HG03457 (cell line): ENCODE results near the gene CDIP1.

Source experiments
- ATAC-seq: cut with Tn5 transposase; IDR thresholded peaks from one replicate; pipeline ENCODE4 v1.9.1; 2021; ENCODE audit warnings: moderate number of reproducible peaks; ENCODE audit not compliant: unreplicated experiment

The CDIP1 gene

GRCh38 chr16:4494746-4495490 is 43.7 kb downstream of the CDIP1 start:
- no peak for ATAC-seq

- no peak for ATAC-seq
Measured at GRCh38 chr16:4491898-4492297, 46.7 kb downstream of the CDIP1 start.

DNA sequence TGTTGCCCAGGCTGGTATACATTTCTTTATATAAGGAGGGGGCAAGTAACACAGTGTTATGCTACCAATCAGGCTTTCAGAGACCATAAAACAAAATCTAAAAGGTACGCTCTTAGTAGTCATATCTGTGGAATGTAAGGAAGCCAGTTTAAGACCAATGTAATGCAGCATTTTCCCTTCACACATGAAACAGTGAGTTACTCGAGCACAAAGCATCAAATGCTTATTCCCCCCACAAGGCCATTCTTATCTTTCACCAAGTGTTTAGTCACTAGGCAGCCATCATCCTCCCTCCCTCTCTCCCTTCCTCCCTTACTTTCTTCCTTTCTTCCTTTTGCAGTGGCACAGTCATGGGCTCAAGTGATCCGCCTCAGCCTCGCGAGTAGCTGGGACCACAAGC is 49.5 kb downstream of the CDIP1 start:
- no peak for ATAC-seq

DNA sequence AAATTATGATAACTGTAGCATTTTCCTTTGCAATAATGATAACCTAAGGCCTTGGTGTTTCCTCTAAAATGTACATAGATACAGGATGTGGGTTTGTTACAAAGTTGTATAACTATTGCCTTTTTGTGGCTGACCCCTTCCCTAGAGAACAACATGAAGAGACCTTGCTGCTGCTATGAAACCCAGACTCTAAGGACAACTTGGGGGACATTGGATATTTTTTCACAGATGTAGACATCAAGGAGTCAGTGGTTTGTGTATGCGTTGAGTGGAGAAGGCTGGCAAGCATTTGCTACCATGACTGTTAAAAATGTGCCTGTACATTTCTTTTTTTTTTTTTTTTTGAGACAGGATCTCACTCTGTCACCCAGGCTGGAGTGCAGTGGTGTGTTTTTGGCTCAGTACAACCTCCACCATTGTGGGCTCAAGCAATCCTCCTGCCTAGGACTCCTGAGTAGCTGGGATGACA is 50.0 kb downstream of the CDIP1 start:
- no peak for ATAC-seq

GRCh38 chr16:4487955-4488498 is 50.5 kb downstream of the CDIP1 start:
- ATAC-seq = no peak

DNA sequence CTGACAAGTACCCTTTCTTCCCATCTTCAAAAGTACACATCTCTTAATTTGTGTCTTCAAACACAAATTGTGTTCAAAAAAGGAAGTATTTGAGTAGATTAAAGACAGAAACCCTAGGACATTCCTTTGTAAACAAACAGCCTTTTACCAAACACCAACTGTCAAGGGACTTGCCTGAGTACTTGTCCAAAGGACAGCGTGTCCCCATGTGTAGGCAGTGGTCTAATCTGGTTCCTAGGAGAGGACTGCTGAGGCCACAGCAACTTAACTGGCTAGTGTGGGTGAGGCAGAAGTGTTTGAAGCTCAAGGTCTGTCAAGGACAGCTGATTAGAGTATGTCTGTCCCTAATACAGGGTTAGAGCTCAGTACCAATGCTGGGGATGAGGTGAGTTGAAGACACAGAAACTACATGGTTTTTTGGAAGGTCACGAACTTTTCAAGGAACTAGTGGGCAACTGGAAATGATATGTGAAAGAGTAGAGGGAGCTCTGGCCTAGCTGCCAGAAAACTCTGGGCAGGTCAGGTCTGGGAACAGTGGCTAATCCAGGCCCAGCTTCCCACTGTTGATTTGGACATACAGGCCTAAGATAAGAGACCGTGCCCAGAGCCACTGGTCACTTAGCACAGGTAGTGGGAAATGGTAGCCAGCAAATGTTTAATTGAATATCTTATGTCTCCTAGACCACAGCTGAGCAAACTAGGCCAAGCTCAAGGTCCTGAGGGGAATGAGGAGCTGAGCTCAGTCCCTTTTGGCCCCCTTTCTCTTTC is 52.3 kb downstream of the CDIP1 start:
- no peak for ATAC-seq

DNA sequence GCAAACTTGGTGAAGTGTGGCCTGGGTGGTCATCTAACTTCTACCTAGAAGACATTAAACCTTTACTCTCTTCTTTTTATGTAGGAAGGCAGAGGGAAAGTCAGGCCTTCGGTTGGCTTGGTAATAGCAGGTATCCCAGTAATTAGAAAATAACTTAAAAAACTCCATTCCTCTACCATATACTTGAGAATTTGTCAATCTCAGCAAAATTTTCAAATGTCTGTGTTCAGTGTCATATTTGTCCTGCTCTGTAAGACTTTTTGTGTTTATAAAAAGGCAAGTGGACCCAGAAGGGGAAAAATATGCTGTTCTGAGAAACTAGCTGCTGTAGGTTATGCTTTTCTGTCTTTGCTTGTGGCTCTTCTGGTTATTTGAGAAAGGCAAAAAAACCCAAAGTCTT is 56.6 kb downstream of the CDIP1 start:
- ATAC-seq = no peak

DNA sequence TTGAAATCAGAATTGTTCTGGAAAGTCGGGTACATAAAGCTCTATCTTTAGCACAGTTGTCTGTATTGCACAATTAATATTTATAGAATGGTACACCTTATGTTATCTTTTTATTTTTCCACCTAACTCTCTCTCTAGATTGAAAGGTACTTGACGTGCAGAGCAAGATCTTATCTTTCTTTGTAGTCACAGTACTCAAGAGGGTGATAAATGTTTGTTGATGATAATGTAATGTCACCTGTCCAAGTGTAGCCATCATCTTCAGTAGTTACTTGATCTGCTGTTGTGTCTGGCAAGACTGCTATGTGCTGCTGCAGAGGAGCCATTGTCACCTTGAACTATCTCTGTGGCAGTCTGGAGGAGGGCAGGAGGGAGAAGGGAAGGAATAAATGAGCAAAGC is 57.0 kb downstream of the CDIP1 start:
- ATAC-seq = no peak

DNA sequence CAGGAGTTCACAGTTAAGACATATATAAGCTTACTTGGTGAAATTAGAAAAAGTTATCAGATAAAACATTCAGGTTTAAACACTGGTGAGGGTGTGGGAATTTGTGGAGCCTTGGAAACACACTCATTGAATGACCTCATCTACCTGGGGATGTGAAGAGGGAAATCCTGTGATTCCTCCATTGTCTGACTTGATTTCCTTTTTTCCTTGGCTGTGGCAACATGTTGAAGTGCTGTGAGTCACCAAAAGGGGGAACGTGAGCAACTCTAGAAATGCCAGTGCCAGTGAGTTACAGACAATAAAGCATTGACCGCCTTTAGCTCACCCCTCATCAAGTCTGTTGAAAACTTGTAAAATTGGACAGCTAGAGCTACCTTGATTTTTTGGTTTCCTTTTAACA is 60.6 kb downstream of the CDIP1 start:
- no peak for ATAC-seq

DNA sequence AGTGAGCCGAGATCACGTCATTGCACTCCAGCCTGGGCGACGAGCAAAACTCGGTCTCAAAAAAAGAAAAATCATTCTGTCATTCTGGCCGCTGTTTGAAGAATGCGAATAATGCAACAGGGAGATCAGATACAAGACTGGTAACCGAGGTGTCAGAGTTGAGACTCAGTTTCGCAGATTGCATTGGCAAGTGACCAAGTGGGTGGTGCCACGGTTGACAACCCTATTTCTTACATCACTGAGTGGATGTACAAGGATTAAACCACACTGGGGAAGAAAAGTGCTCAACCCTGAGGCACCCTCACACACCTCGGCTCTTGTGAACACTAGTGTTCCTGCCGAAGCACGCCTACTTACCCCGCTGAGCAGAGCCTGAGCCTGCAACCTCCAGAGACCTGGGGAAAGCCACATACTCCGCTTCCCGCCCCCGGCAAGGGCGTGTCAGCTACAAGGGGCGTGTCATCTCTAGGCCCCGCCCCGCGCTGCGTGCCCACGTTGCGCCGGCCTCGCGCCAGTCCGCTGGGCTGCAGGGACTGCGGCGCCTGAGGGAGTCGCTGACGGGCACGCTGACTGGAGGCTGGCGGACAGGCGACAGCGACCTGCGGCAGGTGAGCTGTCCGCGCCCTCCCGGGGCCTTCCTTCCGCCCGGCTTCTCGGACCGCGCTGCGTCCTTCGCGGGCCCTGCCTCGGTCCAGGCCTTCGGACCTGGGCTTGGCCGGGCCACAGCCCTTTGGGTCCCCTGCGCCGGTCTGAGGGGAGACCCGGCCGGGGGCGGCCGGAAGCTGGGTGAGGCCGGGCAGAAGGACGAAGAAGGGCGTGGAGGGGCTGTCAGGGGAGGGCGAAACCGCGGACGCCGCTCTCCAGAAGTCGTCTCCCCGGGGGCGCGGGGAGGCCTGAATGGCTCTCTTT is 62.4 kb downstream of the CDIP1 start, which contains the start of gene HMOX2:
HMOX2 (plus strand) TSS at position 519 of the 909 bp plus-strand sequence. CDS start 29,127 bp downstream, outside the sequence.
- ATAC-seq = peak; percentile 77

GRCh38 chr16:4474192-4474961 is 64.2 kb downstream of the CDIP1 start, which contains the start of gene NMRAL1:
TSS of gene NMRAL1 (minus strand) at chr16:4474625. CDS start at chr16:4474132, 493 bp downstream.
- no peak for ATAC-seq

DNA sequence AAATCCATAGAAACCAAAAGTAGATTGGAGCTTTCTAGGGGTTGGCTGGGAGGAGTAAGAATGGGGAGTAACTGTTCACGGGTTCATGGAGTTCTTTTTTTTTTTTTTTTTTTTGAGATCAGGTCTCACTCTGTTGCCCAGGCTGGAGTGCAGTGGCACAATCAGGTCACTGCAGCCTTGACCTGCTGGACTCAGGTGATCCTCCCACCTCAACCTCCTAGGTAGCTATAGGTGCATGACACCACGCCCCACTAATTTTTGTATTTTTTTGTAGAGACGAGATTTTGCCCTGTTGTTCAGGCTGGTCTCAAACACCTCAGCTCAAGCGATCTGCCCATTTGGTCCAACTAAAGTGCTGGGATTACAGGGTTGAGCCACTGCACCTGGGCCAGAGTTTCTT is 65.7 kb downstream of the CDIP1 start:
- ATAC-seq = no peak

GRCh38 chr16:4471869-4472268 is 66.7 kb downstream of the CDIP1 start:
- ATAC-seq = no peak

- ATAC-seq = no peak
Measured at GRCh38 chr16:4468972-4469371, 69.6 kb downstream of the CDIP1 start.

DNA sequence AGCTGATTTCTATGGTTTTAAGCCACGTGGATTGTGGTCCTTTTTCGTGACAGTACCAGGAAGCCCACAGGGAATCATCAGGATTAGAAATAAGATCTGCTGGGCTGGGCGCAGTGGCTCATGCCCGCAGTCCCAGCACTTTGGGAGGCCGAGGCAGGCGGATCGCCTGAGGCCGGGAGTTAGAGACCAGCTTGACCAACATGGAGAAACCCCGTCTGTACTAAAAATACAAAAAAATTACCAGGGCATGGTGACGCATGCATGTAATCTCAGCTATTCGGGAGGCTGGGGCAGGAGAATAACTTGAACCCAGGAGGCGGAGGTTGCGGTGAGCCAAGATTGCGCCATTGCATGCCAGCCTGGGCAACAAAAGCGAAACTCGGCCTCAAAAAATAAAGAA is 70.7 kb downstream of the CDIP1 start:
- no peak for ATAC-seq

DNA sequence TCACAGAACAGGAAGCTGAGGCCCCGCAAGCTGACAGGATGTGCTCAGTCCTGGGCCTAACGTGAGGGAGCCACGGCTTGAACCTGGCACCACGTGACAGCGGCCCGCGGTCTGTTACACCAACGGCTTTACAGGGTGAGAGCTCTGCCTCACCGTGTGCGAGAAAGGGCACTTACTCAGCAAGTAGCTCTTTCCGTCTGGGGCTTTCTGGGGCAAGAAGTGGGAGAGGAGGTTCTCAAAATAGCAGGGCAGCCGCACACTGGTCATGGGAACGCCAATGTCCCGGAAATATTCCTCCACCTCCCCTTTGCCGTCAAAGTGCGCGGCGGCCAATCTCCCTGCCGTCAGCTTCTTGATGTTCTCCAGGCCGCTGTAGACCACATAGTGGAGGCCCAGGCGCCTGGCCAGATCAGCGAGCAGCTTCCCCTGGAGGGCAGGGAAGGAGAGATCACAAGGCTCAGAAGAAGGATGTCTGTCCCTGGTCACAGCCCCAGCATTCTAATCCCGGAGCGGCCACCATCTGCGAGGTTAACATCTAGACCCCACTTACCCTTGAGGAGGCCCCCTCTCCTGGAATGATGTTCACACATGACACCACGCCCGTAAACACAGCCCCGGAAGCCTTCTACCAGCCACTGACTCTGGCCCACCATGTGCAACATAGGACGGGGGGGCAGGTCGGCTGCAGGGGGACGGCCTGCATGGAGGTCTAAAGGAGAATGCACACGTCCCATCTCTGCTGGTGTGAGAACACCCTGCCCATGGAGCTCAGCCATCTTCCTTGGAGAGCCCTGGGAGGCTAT is 72.4 kb downstream of the CDIP1 start:
- ATAC-seq = no peak

DNA sequence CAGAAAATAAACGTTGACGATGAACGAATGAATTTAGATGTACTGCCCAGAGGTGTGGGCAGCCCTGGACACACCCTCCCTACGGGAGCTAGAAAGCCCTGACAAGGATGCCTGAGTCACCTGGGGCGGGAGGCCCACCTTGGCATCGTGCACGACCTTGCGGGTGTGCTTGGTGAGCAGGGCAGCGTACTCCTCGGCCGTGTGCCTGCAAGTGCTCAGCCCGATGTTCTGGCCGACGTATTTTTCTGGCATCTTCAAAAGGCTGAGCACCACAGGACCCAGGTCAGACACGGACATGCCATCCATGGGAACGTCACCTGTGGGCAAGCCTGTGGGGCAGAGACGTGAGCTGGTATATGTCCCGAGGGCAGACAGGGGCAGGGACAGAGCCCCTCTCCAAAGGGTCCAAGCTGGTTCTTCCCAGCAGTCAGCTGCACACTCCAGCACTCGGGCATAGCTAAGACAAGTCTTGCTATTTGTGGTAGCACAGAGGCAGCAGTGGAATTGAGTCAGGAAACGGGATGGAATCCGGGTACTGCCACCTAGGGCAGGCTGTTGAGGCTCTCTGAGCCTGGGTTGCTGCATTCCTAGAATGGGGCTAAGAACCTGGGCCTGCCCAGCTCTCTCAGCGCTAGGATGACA is 74.9 kb downstream of the CDIP1 start:
- ATAC-seq = no peak

DNA sequence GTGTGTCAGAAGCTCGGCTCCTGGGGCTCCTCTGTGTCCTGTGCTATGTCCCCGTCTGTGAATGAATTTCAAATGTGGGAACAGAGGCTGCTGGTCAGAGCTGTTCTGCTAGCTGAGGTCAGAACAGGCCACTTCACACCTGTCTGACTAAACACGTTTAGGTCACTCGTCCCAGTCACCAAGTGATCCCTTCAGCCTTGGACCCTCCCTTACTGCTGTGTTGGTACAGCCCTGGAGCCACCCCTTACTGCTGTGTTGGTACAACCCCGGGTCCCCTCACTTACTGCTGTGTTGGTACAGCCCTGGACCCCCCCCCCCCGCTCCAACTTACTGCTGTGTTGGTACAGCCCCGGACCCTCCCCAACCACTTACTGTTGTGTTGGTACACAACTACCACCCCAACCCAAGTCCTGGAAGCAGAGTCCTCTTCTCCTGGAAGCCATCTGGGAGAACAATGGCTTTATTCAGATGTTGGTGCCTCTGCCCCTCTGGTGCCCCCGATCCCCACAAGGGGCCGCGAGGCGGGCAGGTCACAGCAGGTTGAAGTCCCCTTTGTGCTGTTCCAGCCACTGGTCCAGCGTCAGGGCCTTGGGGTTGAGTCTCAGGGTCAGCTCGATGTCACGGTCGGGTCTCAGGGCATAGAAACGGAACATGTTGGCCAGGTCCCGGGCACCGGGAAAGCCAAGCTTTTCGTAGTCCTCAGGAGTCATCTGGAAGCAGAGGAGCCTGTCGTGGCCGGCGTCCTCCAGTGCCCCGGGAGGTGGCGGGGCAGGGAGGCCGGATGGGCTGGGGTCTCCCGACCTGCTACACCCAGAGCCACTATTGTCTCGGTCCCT is 77.1 kb downstream of the CDIP1 start:
- ATAC-seq = no peak
